ENCODE measurements around the gene HIVEP2. TPM values are rescaled to one million over a fixed set of nuclear protein-coding genes. Genes with fewer than 3 reads are reported as not detected.

Gene HIVEP2
- total and polyA plus RNA-seq, 8 donors = 0.58 to 14.3 (median 4.8) TPM

GRCh38 chr6:142896732-142897131 lies 48.2 kb downstream of the HIVEP2 start:
- Histone ChIP-seq H3K27ac (no peak overlapping the region), H3K27me3 (no peaks in the 10 kb centered on the region), H3K9me3 (no peaks in the 10 kb centered on the region), H3K4me1 (peaks cover 0 to 50% (median 22%) of the 10 kb centered on the region in 4 donors), H3K4me3 (no peak overlapping the region), H3K36me3 (no peaks in the 10 kb centered on the region)
- intact Hi-C loops (cut with DNase I; ENCODE audit: low total_unique reads) = no loop called here
- no peak for TF ChIP-seq POLR2AphosphoS5 (IDR thresholded peaks at IDR 0.05)
- no peak for DNase-seq

DNA sequence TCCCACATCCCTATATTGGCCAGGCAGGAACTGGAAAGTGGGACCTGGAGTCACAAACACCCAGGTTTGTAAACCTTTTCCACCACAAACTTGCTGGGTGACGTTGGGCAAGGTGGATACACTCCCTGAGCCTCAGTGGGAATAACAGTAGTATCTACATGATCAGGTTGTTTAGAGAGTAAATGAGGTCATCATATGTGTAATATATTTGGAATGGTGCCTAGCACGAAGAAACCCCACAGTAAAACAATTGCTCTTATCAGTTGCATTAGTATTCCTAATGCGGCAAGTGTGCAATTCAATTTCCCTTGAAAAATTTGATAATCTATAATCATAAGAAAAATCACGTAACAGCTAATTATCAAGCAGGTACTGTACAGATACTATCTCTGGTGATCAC lies 51.9 kb downstream of the HIVEP2 start:
- Histone ChIP-seq H3K4me1 (peaks cover 0 to 25% (median 5%) of the 10 kb centered on the region in 4 donors), H3K27me3 (no peaks in the 10 kb centered on the region), H3K27ac (no peak overlapping the region), H3K4me3 (no peak overlapping the region), H3K36me3 (no peaks in the 10 kb centered on the region), H3K9me3 (no peaks in the 10 kb centered on the region)
- no peak for TF ChIP-seq POLR2A (IDR thresholded peaks at IDR 0.05)
- no peak for TF ChIP-seq CTCF (IDR thresholded peaks at IDR 0.05)
- DNase-seq = no peak
- WGBS, 5 donors = 30 to 60% (median 46%) methylated on average over 4 of the region's 4 CpGs
- intact Hi-C loops (cut with DNase I; ENCODE audit: low total_unique reads) = no loop called here

DNA sequence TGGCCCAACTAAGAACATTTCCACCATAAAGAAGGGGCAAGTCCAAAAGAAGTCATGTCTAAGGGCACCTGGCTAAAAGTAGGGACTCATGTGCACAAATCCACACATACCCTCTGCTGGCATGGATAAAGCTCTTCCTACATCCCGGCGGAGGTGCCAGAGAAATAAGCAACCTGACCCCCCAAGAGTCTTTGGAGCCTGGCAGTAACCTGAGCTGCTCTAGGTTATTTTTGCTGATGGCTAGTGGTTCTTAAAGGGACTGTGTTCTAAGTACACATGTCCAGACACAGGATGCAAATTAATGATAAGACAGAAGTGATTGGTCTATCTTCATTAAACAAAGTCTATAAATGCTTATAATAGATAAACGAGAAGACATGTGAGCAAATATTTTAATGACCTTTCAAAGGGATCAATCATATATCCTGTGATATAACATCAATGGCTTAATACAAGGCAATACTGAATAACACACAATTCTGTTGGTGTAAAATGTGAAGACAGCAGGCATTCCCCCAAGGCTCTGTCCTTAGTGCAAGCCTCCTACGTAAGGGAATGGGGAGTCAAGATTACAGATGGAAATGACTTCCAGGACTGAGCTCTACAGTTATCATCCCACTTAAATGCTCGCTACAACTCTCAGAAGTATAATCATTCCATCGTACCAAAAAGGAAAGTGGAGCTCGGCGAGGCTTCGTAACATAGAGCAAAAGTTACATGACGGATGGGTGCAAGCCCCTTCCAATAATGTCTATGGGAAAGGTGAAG lies 52.5 kb downstream of the HIVEP2 start:
- Histone ChIP-seq H3K4me3 (no peak overlapping the region), H3K27ac (no peak overlapping the region), H3K27me3 (no peaks in the 10 kb centered on the region), H3K9me3 (no peaks in the 10 kb centered on the region), H3K4me1 (peaks cover 0 to 27% (median 4%) of the 10 kb centered on the region in 4 donors), H3K36me3 (no peaks in the 10 kb centered on the region)
- DNase-seq = no peak
- TF ChIP-seq CTCF (IDR thresholded peaks at IDR 0.05) (no peak), POLR2A (IDR thresholded peaks at IDR 0.05) (no peak)
- intact Hi-C loops (cut with DNase I; ENCODE audit: low total_unique reads) = no loop called here
- WGBS, 5 donors = 91 to 94% (median 93%) methylated on average over 10 of the region's 10 CpGs

DNA sequence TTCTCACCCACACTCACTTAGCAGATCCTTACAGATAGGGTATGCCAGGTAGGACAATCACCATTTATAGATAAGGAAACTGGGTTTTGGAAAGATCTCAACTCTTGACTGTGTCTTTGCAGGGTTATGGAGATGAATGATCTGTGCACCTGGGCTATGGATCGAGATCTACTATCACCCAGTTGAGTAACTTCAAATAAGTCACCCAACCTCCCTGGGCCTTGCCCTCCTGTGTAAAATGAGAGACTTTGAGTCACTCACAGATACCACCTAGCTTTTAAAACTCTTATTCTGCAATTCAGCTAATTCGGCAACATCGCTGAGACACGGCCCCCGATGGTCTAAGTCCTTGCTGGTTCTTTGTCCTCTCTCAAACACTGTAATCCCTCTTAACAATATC lies 53.5 kb downstream of the HIVEP2 start:
- 93 to 99% (median 94%) methylated on average over 5 of the region's 5 CpGs for WGBS, 5 donors
- H3K36me3 ChIP-seq = no peaks in the 10 kb centered on the region
- peaks cover 1 to 37% (median 10%) of the 10 kb centered on the region in 4 donors for H3K4me1 ChIP-seq
- intact Hi-C loops (cut with DNase I; ENCODE audit: low total_unique reads) = no loop called here
- H3K27me3 ChIP-seq = no peaks in the 10 kb centered on the region
- no peak overlapping the region for H3K4me3 ChIP-seq
- no peak overlapping the region for H3K27ac ChIP-seq
- H3K9me3 ChIP-seq = no peaks in the 10 kb centered on the region
- DNase-seq = no peak
- TF ChIP-seq CTCF (IDR thresholded peaks at IDR 0.05) (no peak), POLR2AphosphoS5 (IDR thresholded peaks at IDR 0.05) (no peak), POLR2A (IDR thresholded peaks at IDR 0.05) (no peak), EP300 (IDR thresholded peaks at IDR 0.05) (no peak)

DNA sequence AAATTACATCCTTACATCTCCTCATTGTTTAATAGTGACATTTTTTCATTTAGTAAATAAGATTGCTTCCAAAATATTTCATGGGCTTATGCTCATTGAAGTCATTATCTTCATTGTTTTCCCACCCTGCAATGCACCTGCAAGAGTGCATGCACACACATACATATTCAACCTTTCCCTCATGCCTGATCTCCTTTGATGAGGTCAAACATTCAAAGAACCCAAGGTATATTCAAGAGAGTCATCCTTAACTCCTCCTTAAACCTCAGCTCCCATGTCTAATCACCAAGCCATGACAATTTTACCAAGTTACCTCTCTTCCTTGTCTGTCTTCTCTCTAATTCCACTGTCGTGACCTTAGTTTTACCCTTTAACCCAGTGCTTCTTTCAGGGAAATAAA lies 56.5 kb downstream of the HIVEP2 start:
- Histone ChIP-seq H3K4me3 (no peak overlapping the region), H3K36me3 (no peaks in the 10 kb centered on the region), H3K9me3 (no peaks in the 10 kb centered on the region), H3K4me1 (peaks cover 22 to 54% (median 34%) of the 10 kb centered on the region in 4 donors), H3K27ac (no peak overlapping the region), H3K27me3 (no peaks in the 10 kb centered on the region)
- WGBS, 5 donors = 90 to 100% (median 96%) methylated on average over 1 of the region's 1 CpG
- no peak for DNase-seq
- intact Hi-C loops (cut with DNase I; ENCODE audit: low total_unique reads) = no loop called here
- no peak for TF ChIP-seq POLR2A (IDR thresholded peaks at IDR 0.05)
- no peak for TF ChIP-seq CTCF (IDR thresholded peaks at IDR 0.05)
- TF ChIP-seq EP300 (IDR thresholded peaks at IDR 0.05) = no peak
- TF ChIP-seq POLR2AphosphoS5 (IDR thresholded peaks at IDR 0.05) = no peak

Measured in stomach (tissue), 9 donors.